HPDE6-E6E7 (cell line): ENCODE results near the gene HUNK.
"Not testable (repeated sequence)": the region's sequence is repeated elsewhere in the genome, so short reads cannot be mapped to it uniquely, and the experiment has no call there.

Experiments used
- DNase-seq: peaks from one replicate; pipeline ENCODE4 v3.0.0; 2011; ENCODE audit warnings: missing footprints; ENCODE audit errors: extremely low spot score

Gene HUNK

DNA sequence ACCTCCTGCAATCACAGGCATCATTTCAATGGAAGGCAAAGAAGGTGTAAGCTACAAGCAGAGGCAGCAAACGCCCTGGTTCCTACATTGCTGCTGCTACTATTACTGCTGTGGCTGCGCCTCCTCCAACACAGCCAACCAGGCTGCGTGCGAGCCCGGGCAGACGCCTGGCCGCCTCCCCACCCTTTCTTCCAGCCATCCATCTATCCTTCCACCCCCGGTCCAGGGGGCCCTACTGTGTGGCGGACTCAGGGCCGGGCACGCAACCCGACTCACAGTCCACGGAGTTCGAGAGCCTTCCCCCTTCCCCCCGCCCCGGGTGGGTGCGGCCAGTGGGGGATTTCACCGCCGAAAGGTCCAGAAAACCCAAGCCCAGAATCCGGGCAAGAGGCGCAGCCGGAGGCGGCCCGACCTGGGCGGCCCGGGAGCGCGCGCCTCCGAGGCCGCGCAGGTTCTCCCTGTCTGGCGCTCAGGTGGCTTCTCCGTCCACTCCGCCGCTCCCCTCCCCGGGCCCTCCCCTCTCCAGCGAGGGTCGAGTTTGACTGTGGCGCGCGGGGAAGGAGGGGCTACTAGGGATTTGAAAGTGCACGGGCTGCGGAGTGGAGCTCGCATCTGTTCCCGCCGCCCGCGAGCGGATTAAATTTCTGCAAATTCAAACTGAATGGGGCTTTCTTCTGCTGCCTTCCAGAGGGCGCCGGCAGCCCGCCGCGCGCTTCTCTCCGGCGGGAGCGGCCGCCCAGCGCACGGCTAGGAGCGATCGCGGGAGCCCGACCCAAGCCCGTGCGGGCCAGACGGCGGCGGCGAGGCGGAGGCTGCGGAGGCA is at the start of gene HUNK:
HUNK (plus strand) TSS at position 569 of the 823 bp plus-strand sequence. CDS start 655 bp downstream, outside the sequence.
- DNase-seq: no peak

DNA sequence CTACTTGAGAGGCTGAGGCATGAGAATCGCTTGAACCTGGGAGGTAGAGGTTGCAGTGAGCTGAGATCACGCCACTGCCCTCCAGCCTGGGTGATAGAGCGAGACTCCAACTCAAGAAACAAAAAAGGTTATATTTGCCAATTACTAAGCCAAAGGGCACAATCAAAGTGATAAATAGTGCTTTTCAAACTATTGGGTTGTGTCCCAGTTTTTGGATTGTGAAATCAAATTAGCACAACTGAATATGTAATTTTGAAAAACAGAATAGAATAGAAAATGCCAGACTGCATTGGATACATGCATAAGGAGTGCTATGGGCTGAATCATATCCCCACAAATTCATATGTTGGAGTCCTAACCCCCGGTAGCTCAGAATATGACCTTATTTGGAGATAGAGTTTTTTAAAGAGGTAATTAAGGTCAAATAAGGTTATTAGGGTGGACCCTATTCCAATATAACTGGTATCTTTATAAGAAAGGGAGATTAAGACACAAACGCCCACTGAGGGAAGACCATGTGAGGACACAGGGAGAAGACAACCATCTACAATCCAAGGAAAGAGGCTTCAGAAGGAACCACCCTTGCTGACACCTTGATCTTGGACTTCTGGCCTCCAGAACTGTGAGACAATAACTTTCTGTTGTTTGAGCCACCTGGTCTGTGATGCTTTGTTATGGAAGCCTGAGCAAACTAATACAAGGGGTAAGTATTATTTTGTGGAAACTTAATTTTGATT is 42.9 kb upstream of the HUNK start:
- DNase-seq: no peak

DNA sequence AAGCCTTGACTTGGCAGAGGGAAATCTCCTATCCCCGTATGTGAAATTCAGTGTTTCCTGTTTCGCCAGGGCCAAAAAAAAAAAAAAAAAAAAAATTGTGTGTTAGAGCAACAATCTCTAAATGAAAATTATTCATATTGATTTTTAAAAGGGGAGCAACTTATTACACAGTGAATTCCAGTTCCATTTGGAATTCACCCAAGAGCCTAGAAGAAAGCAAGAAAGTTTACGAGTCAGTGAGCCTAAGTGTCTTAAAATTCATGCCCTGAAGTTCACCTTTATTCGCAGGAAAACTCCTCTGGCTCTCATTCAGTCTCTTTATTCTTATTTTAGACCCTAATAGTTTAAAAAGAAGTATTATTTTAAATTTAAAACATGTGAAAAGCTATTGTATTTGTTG is 42.1 kb upstream of the HUNK start:
- DNase-seq: no peak

DNA sequence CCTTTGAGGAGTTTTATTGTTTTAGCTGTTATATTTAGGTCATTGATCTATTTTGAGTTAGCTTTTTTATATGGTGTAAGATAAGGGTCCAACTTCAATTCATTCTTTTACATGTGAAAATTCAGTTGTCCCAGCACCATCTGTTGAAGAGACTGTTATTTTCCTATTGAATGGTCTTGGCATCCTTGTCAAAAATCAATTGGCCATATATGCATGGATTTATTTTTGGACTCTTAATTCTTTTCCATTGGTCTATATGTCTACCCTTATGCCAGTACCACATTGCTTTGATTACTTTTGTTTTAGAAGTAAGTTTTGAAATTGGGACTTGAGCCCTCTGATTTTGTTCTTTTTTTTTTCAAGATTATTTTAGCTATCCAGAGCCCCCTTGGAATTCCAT is 35.8 kb upstream of the HUNK start:
- DNase-seq: no peak

DNA sequence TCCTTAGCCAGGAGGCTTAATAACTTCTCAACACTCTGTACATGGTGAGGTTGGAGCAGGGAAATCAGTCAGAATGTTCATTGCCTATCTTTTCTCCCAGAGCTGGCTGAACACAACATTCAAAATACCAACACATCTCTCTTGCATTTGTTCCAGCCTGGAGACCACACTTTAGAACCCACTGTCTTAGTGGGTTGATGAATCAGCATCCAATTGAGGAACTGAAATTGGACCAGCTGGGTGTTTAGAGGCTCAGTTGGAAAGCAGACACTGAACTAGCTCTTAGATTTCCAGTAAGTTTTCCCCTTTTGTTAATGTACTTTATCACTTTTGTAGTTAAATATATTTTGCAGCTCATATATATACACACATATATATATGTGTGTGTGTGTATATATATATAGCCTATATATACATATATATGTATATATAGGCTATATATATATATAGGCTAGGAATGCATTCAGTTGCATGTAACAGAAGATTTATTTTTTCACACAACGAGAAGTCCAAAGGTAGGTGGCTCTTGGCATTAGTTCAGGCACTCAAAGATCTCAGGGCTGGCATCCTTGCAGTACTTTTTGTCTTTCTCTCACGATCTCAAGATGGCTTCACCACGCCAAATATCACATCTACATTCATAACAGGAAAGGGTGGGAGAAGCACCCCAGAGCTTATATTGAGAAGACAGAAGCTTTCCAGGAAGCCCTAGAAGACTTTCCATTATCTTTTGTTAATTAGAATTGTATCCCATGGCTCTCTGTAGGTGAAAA is 35.0 kb upstream of the HUNK start:
- DNase-seq: no peak

DNA sequence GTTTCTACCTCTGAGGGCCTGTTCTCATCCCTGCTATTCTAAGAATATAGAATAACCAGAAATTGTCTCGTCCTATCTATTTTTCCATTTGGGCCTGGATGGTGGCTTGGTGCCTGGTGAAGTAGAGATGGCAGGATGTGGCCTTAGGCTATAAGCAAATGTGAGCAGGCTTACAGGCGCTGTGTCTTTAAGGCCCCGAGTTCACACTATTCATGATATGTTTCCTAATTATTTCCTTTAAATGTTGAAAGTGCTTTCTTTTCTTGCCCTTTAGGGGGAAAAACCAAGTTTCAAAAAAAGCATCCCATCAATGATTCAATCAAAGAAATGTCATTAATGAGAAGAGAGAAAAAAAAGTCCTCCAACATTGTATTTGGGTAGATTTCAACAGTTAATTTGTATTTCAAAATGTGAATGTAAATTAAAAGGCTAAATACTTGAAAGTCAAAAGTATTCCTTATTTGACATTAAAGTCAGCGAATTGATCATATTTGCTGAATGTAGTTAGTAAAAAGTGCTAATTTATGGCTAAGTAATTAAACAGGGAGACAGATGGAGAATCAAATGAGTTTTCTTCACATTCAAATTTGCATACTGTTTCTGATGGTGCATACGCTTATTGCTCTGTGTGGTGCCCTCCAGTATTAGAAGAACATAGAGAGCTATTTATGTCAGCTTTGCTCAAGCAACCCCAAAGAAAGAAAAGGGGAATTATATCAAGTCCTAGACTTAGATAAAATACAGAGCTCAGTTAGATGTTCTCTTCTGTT is 34.0 kb upstream of the HUNK start:
- no peak for DNase-seq

DNA sequence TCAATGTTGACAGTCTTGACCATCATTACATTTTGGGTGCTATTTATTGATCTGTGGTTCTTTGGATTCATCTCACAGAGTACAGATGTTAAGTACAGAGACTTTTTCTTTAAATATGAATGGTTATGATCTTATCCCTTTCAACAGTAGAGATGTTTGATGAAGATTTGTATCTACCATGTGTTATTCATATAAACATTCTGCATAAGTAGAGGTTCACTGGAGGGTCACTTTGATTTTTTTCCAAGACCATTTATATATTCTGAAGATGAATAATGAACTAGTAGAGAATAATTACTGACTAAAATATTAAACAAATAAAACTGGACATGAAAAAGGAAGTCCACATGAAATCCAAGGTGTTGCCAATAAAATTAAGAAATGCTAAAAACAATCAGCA is 28.6 kb upstream of the HUNK start:
- DNase-seq: no peak

DNA sequence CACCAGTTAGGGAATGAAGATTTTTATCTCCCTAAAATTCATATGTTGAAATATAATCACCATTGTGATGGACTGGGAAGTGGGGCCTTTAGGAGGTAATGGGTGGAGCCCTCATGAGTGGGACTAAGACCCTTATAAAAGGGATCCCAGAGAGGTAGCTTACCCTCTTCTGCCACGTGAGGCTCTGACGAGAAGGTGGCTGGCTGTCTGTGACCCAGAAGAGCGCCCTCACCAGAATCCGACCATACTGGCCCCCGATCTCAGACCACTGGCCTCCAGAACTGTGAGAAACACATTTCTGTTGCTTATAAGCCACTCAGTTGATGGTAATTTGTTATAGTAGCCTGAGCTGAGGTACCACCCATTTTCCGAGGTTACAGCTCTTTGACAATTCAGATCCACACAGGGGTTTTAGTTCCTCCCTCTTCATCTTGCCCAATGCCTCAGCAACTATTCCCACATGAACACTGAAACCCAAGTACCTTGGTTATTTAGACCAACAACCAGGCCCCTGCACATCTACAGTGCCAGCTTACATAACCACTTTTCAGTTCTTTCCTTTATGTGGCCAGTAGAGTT is 27.6 kb upstream of the HUNK start:
- no peak for DNase-seq

DNA sequence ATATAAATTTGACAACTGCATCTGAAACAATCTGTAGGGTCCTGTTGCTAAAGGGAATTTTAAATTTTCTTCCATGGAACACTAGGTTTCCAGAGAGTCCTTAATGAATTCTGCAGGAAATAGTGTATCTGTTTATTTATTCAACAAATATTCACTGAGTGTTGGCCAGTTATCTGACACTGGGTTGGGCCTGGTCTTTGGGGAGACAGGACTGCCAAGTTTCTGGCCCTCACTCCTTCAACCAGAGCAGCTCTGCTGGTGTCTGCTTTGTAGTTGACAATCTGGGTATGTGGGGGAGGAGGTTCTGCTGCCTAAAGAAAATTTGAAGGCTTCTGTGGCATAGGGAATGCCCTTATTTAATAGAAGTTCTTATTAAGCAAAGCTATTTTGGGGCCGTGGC is 26.1 kb upstream of the HUNK start:
- no peak for DNase-seq

DNA sequence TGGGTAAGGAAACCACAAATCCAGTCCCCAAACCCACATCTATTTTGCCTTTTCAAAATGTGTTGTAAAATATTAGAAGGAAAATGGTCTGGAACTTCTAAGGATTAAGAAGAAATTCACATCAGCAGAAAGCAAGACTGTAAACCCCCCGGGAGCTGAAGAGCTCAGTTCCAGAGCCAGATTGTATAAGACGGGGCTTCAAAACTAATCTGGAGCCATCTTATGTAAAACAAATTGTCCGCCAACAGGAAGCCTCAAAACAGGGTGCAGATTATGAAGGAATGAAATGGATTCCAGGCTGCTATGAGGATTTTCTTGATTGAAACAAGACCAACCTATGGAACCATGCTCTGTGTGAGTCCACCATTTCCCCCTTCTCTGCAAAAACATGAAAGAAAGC is 25.1 kb upstream of the HUNK start:
- DNase-seq: no peak

DNA sequence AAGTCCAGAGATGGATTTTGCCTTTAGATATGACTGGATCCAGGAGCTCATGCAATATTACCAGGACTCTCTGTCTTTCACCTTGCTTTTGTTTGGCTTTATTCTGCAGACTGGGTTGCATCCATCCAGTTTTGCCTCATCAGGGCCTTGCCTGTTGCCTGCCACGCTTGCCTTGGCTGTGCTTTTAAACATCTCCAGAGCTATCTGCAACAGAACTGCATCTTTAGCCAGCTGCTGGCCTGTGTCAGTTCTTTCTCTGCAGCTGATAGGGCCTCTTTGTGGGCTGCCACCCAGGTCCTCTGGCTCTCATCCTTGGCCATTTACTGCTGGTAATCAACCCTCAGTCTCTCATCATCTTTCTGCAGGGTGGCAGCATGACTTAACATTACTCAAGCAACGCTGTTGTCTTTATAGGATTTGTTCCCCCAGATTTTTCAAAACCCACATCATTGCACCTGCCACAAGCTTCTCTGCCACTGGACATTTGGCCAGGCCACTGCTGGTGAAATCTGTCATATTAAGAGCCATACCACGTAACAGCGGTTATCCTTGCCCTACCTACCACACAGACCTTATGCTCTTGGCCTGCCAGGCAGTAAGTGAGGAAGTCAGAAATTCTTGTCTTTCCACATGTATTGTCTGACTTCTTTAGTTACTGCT is 24.4 kb upstream of the HUNK start:
- DNase-seq: no peak

DNA sequence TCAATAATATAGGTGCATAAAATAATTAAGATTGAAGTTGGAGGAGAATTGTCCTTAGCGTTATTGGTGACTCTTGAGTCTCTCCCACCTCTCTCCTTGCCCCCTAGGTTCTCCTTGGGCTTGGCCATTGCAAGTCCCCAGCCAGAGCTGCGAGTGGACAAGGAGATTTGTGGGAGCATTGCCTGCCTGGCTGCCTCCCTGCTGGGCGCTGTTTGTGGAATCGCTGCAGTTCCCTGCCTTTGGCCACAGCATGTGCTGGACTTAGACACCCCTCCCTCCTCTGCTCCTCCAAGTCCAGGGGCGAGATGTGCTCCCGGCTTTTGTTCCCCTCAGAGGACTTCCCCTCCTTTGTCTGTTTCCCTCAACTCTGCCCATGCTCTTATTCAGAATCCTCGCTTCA is 21.9 kb upstream of the HUNK start:
- DNase-seq: no peak

DNA sequence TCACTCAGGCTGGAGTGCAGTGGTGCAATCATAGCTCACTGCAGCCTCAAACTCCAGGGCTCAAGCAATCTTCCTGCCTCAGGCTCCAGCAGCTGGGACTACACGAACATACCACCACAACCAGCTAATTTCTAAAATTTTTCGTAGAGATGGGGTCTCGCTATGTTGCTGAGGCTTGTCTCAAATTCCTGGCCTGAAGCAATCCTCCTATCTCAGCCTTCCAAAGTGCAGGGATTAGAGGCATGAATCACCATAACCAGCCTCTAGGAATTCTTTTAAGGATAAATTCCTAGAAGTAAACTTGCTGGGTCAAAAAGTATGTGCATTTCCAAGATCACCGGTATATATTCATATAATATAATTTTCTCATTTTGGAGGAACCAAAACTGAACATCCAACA is 17.6 kb upstream of the HUNK start:
- DNase-seq: no peak

DNA sequence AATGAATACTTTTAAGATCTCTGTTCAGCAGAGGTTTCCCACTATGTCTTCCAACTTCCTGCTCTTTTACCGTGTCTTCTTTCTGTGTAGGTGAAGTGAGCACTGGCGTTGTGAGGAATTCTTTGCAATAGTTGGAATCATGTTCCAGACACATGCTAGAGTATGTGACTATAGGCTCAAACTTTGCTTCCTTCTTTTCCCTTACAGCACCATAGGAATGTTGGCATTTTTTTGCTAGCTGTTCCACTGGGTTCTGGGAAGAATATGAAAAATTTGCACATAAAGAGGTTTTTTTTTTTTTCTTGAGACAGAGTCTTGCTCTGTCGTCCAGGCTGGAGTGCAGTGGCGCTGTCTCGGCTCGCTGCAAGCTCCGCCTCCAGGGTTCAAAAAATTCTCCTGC is 15.7 kb upstream of the HUNK start:
- no peak for DNase-seq

DNA sequence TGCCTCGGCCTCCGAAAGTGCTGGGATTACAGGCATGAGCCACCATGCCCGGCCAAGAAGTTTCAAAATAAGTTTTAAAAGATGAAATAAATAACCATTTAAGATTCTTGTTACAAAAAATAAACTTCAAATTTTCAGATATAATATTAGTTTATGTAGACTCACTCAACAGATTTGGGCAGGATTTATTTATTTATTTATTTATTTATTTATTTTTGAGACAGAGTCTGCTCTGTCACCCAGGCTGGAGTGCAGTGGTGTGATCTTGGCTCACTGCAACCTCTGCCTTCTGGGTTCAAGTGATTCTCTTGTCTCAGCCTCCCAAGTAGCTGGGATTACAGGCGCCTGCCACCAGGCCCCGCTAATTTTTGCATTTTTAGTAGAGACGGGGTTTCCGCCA is 15.2 kb upstream of the HUNK start:
- DNase-seq: not testable (repeated sequence)

DNA sequence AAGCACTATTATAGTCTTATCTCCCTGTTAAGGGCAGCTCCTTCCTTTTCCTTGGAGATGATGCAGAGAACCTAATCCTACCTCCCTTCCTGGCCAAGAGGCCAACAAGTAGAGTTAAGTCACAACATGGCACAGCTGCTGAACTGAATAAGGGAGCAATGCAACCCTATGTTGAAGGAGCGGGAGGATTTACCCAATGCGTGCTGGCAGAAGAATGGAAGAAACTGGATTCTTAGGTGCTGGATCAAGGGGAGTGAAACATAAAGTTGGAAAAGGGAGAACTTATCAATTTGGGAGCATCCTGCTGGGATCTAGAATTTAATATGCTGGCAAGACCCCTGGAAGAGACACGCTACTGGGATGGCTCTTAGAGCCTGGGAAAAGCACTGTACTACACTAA is 12.0 kb upstream of the HUNK start:
- no peak for DNase-seq

DNA sequence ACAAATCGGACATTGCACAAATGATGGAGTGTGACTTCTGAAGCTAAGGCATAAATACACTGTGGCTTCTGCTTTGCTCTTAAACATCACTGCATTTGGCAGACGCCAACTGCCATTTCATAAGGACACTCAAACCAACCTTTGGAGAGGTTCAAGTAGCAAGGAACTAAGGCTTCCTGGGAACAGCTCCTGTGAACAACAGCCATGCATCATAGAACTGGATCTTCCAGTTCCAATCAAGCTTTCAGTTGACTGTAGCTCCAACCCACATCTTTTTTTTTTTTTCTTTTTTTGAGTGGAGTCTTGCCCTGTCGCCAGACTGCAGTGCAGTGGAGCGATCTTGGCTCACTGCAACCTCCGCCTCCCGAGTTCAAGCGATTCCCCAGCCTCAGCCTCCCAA is 10.7 kb upstream of the HUNK start:
- no peak for DNase-seq

DNA sequence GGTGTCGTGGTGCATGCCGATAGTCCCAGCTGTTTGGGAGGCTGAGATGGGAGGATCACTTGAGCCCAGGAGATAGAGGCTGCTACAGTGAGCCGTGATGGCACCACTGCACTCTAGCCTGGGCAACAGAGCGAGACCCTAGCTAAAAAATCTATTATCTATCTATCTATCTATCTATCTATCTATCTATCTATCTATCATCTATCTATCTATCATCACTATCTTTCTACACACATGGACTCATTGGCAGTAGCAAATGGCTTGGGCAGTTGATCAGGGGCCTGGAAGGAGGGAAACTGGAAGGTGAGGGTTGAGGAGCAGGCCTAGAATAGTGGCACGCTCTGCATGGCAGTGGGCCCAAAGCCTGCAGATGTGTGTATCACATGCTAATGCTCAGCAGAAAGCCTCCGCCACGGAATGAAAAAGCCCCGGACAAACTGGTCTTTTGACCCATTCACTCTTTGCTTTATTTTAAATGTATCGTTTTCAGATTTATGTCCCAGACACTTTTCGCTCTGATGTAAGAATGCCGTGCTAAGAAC is 7.3 kb upstream of the HUNK start:
- no peak for DNase-seq

DNA sequence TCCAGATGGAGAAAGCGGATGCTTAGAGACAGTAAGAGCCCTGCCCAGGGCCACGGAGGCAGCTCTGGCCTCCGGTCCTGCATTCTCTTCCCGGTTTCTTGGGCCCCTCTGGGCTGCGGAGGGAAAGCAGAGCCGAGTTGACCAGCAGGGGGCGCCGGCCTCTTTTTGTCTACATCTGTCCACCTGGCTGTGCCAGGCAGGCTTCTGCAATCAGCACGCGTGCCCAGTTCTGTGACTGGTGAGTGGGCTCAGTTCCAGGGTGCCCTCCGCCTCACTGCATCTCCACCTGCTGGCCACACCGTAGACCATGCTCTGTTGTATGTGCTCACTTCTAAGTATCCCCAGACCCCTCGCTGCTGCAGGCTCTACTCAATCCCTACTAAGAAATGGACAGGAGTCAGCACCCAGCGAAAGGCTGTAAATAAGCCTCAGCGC is 6.7 kb upstream of the HUNK start:
- peak; percentile 21 for DNase-seq

DNA sequence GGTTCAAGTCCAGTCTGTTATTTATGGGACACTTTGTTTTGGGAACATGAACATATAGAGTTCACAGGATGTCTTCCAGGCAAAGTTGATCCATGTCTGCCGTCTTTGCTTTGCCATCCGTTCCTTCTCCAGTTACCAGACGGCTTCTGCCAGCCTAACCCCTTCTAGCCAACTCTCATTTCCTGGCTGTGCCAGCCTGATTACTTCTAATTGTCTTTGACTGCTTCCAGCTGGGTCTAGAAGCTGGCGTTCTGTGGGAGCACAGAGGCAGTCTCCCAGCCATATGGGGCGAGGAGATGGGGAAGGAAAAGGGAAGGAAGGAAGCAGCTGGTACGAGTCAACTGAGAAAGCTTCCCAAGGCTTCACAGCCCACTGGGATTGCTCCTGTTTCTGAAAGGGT is 3.1 kb upstream of the HUNK start:
- DNase-seq: no peak
